Right atrium auricular region (tissue), 2 donors: ENCODE measurements around the gene ROBO4. TPM values are rescaled to one million over a fixed set of nuclear protein-coding genes. Genes with fewer than 3 reads are reported as not detected.

Source experiments
- DNase-seq: peaks from one replicate; pipeline ENCODE4 v3.0.0-alpha.2; 2019; ENCODE audit warnings: low spot score
- H3K27ac ChIP-seq, 2 donors: fragments of 200-600 bp; sonication (generic); 1 replicate in 1 of 2; 2 replicates in 1 of 2; pipeline ENCODE4 v1.5.1; 2016 to 2019
- H3K27me3 ChIP-seq, 2 donors: fragments of 200-600 bp; sonication (generic); one replicate each; pipeline versions ENCODE4 v1.5.1 to v1.6.0; 2017 to 2019
- H3K36me3 ChIP-seq: fragments of 200-600 bp; sonication (generic); one replicate; pipeline ENCODE4 v1.5.1; 2016
- H3K4me1 ChIP-seq, 2 donors: fragments of 200-600 bp; sonication (generic); one replicate each; pipeline versions ENCODE4 v1.5.1 to v1.6.0; 2017 to 2019
- H3K4me3 ChIP-seq, 2 donors: fragments of 200-600 bp; sonication (generic); 1 replicate in 1 of 2; 2 replicates in 1 of 2; pipeline ENCODE4 v1.5.1; 2017 to 2019; ENCODE audit warnings: mild to moderate bottlenecking in 1 of 2, moderate library complexity in 1 of 2
- H3K9me3 ChIP-seq, 2 donors: fragments of 200-600 bp; sonication (generic); one replicate each; pipeline ENCODE4 v1.5.1; 2019
- CTCF ChIP-seq, 2 donors: fragments of 200-600 bp; sonication (generic); IDR thresholded peaks; one replicate each; pipeline ENCODE4 v1.5.1; 2019; ENCODE audit warnings: antibody characterized with exemption in 2 of 2
- total RNA-seq, 2 donors: library from RNA; depleted of rRNA; stranded (reverse); fragments of >200 nt; gene quantifications; one replicate each; pipeline ENCODE4 v1.1.0, GENCODE V29; 2016

Gene ROBO4
- total RNA-seq, 2 donors from 2014 or later: 16.2 to 21.6 TPM

- no peak for TF ChIP-seq CTCF (IDR thresholded peaks at IDR 0.05)
- Histone ChIP-seq H3K4me3 (no peak overlapping the region), H3K9me3 (no peaks in the 10 kb centered on the region), H3K27ac (no peak overlapping the region), H3K36me3 (no peaks in the 10 kb centered on the region), H3K4me1 (peaks cover 0 to 7% of the 10 kb centered on the region in 2 donors), H3K27me3 (peaks cover 15 to 38% of the 10 kb centered on the region in 2 donors)
- DNase-seq: no peak
These were observed 51.5 kb downstream of the ROBO4 start for GRCh38 chr11:124846070-124846673.

- peaks cover 0 to 13% of the 10 kb centered on the region in 2 donors for H3K4me1 ChIP-seq
- H3K9me3 ChIP-seq: no peaks in the 10 kb centered on the region
- H3K27me3 ChIP-seq: peaks cover 24 to 46% of the 10 kb centered on the region in 2 donors
- no peak for DNase-seq
- H3K27ac ChIP-seq: no peak overlapping the region
- no peak for TF ChIP-seq CTCF (IDR thresholded peaks at IDR 0.05)
- no peak overlapping the region for H3K4me3 ChIP-seq
- H3K36me3 ChIP-seq: no peaks in the 10 kb centered on the region
These were observed 53.0 kb downstream of the ROBO4 start for GRCh38 chr11:124844664-124845079.

- H3K9me3 ChIP-seq: no peaks in the 10 kb centered on the region
- H3K27ac ChIP-seq: no peak overlapping the region
- H3K27me3 ChIP-seq: peaks cover 30 to 57% of the 10 kb centered on the region in 2 donors
- DNase-seq: no peak
- TF ChIP-seq CTCF (IDR thresholded peaks at IDR 0.05): no peak
- H3K36me3 ChIP-seq: no peaks in the 10 kb centered on the region
- H3K4me3 ChIP-seq: no peak overlapping the region
- peaks cover 0 to 22% of the 10 kb centered on the region in 2 donors for H3K4me1 ChIP-seq
These were observed 54.1 kb downstream of the ROBO4 start for GRCh38 chr11:124843616-124843910.

- TF ChIP-seq CTCF (IDR thresholded peaks at IDR 0.05): no peak
- H3K36me3 ChIP-seq: no peaks in the 10 kb centered on the region
- DNase-seq: no peak
- H3K27ac ChIP-seq: no peak overlapping the region
- peaks cover 30 to 56% of the 10 kb centered on the region in 2 donors for H3K27me3 ChIP-seq
- no peaks in the 10 kb centered on the region for H3K9me3 ChIP-seq
- no peak overlapping the region for H3K4me3 ChIP-seq
- H3K4me1 ChIP-seq: peaks cover 0 to 22% of the 10 kb centered on the region in 2 donors
These were observed 55.4 kb downstream of the ROBO4 start for GRCh38 chr11:124842305-124842704.

GRCh38 chr11:124841840-124842239, 55.8 kb downstream of the ROBO4 start:
- H3K9me3 ChIP-seq: no peaks in the 10 kb centered on the region

More at GRCh38 chr11:124841840-124842239, 55.8 kb downstream of the ROBO4 start:
- Histone ChIP-seq H3K27ac (no peak overlapping the region), H3K27me3 (peaks cover 30 to 55% of the 10 kb centered on the region in 2 donors), H3K36me3 (no peaks in the 10 kb centered on the region), H3K4me1 (peaks cover 0 to 22% of the 10 kb centered on the region in 2 donors), H3K4me3 (no peak overlapping the region)
- no peak for DNase-seq
- TF ChIP-seq CTCF (IDR thresholded peaks at IDR 0.05): no peak
